GM21423 (cell line): ENCODE data around the gene ADORA1.

Experiments
- ATAC-seq: cut with Tn5 transposase; IDR thresholded peaks from one replicate; pipeline ENCODE4 v1.9.1; 2021; ENCODE audit warnings: mild to moderate bottlenecking, moderate library complexity; ENCODE audit not compliant: unreplicated experiment

ADORA1 gene

GRCh38 chr1:203184467-203184866, 56.9 kb downstream of the ADORA1 start:
- no peak for ATAC-seq

GRCh38 chr1:203185061-203185461, 57.5 kb downstream of the ADORA1 start:
- ATAC-seq = no peak

- ATAC-seq = no peak
These were observed 58.1 kb downstream of the ADORA1 start for GRCh38 chr1:203185585-203185984.

- no peak for ATAC-seq
These were observed 58.5 kb downstream of the ADORA1 start for GRCh38 chr1:203186091-203186445.

- ATAC-seq = no peak
These were observed 59.1 kb downstream of the ADORA1 start, which contains the start of gene CHI3L1 for GRCh38 chr1:203186446-203187303. Gene CHI3L1, minus strand, starts transcription at chr1:203186704. Its CDS starts 81 bp downstream, at chr1:203186623.

- ATAC-seq = no peak
These were observed 59.8 kb downstream of the ADORA1 start for GRCh38 chr1:203187304-203187685.

GRCh38 chr1:203187689-203188264, 60.3 kb downstream of the ADORA1 start:
- ATAC-seq = no peak

- ATAC-seq = no peak
These were observed 61.2 kb downstream of the ADORA1 start for GRCh38 chr1:203188686-203189232.

GRCh38 chr1:203189951-203190352, 62.4 kb downstream of the ADORA1 start:
- no peak for ATAC-seq

- no peak for ATAC-seq
These were observed 63.4 kb downstream of the ADORA1 start for GRCh38 chr1:203190949-203191348.

GRCh38 chr1:203196371-203196770, 68.8 kb downstream of the ADORA1 start:
- ATAC-seq = no peak

- no peak for ATAC-seq
These were observed 70.1 kb downstream of the ADORA1 start for GRCh38 chr1:203197625-203198024.

- ATAC-seq = no peak
These were observed 71.5 kb downstream of the ADORA1 start for GRCh38 chr1:203199002-203199401.

- ATAC-seq = no peak
These were observed 71.9 kb downstream of the ADORA1 start for GRCh38 chr1:203199481-203199815.

GRCh38 chr1:203199816-203200571, 72.5 kb downstream of the ADORA1 start:
- no peak for ATAC-seq

- ATAC-seq = no peak
These were observed 73.4 kb downstream of the ADORA1 start for GRCh38 chr1:203200916-203201315.

GRCh38 chr1:203201516-203202205, 74.1 kb downstream of the ADORA1 start:
- ATAC-seq = no peak

- no peak for ATAC-seq
These were observed 75.1 kb downstream of the ADORA1 start for GRCh38 chr1:203202431-203203245.

GRCh38 chr1:203204756-203205155, 77.2 kb downstream of the ADORA1 start:
- no peak for ATAC-seq

GRCh38 chr1:203206129-203206687, 78.7 kb downstream of the ADORA1 start:
- no peak for ATAC-seq
